Activated gamma-delta T cell (primary cell): ENCODE measurements around the gene COMMD9.

Experiments
- DNase-seq: peaks from one replicate; lab custom pipeline; 2025; lab: John Stamatoyannopoulos, UW

COMMD9 gene

DNA sequence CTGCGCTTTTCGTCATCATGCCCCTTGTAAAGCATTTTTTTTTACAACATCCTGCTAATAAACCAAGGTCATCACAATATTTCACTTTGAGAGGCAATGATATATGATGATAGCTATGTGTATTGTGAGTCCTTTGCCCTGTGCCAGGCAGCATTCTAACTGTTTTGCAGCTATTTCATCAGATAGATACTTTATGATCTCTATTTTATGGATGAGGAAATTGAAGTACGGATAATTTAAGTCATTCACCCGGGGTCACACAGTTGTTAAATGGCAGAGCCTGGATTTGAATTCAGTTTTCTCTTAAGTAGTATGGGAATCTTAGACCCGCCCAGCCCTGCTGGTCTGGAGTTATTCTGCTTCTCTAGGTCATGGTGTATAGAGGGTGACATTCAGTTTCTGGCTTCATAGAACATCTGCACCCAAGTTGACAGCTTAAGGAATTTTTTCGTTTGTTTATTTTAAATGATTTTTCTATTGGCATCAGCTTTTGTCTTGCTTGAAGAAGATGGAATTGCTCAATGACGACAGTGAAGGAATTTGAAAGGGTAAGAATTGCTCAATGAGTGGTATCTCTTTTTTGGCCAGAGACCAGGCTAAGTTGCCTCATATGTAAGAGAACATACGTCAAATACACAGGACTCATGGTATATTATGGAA, 7.8 kb upstream of the COMMD9 start:
- DNase-seq, result no peak

DNA sequence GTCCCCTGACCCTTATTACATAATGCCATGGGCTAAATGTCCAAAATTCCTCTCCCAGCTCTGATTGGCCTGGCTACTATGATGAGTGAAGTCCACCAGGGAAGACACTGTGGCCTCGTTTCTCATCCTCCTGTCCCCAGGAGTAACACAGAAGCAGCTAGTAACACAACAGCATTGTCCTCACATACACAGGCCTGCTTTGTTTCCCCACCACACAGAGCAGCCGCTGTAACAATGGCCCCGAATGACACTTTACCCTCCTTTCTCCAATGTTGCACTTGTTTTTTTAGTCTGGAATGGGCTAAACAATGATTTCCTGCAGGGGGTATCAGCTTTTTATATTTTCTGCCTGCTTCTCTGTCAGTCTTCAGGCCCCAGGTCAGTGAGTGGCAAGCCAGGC, 6.7 kb upstream of the COMMD9 start, which contains the start of gene PRR5L:
PRR5L (plus strand) TSS at position 363 of the 400 bp plus-strand sequence. CDS start 104,834 bp downstream, outside the sequence.
- no peak for DNase-seq

GRCh38 chr11:36292311-36292722, 3.1 kb upstream of the COMMD9 start:
- no peak for DNase-seq

- DNase-seq, result no peak
Observed at GRCh38 chr11:36288442-36289225, 590 bp downstream of the COMMD9 start.

DNA sequence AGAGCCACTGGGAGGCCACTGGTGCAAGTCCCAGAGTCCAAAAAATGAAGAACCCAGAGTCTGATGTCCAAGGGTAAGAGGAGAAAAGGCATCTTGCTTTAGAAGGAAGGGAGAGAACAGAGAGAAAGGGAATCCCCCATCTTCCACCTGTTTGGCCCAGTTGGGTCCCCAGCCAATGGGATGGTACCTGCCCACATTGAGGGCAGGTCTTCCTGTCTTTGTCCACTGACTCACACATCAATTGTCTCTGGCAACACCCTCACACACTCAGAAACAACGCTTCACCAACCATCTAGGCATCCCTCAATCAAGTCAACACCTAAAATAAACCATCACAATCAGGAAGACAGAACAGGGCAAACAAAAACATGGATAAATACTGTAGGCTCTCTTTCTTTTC, 6.3 kb downstream of the COMMD9 start:
- no peak for DNase-seq

DNA sequence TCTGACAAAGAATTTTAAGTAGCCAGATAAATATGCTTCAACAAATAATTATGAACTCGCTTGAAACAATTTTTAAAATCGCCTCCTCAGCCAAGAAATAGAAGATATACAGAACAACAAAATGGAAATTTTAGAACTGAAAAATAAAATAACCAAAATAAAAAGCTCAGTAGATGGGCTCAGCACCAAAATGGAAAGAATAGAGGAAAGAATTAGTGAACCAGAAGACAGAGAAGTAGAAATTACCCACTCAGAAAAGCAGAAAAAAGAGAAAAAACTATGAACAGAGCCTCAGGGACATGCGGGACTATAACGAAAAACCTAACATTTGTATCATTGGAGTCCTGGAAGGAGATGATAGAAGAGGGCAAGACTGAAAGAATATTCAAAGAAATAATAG, 7.4 kb downstream of the COMMD9 start:
- no peak for DNase-seq

GRCh38 chr11:36280531-36280930, 8.7 kb downstream of the COMMD9 start:
- no peak for DNase-seq

DNA sequence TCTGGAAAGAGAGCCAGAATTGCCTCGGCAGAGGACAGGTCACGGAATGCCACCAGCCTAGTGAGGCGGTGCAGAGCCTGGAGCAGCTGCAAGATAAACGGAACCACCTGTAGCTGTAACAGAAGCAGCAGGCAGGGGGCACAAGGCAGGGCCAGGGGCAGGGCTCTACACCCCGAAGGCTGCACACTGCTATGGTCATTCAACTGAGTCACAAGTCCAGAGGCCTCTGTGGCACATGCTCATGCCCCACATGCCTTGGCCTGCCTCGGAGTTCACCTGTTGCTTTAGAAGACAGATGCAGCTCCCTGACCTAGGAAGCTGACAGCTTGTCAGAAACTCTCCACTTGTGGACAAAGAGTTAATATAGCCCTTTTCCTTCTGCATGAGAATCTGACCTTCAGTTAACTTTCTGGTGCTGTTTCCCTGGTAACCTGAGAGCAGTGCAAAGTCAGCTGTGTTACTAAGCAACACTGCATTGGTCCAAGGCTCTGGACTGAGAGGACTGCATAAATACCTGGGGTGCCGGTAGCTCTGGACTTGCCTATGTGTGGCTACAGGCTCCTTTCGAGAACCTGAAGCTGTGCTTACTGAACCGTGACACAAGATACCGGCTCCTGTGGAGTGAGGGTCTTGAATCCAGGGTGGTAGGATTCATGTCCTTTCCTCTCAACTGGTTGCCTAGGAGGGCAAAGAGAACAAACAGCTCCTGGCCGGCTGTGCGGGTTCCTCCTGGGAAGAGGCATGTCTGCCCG, 10.5 kb downstream of the COMMD9 start:
- DNase-seq, result no peak

DNA sequence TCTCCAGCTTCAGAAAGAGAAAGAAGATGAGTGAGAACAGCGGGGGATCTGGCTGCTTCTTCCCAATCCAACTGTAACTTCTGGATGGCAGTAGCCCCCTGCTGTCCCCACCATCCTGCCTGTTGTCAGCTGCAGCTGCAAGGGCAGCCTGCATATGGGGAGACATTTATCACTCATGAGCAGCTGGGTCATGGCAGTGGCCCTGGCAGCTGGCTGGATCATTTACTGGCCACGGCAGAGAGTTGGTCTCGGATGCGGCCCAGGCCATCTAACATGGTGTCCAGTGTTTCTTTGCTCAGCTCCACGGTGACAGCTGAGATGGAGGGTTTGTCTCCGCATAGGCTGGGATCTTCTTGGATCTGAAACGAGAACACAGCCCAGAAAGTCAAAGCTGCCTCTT, 14.8 kb downstream of the COMMD9 start:
- DNase-seq, result no peak

DNA sequence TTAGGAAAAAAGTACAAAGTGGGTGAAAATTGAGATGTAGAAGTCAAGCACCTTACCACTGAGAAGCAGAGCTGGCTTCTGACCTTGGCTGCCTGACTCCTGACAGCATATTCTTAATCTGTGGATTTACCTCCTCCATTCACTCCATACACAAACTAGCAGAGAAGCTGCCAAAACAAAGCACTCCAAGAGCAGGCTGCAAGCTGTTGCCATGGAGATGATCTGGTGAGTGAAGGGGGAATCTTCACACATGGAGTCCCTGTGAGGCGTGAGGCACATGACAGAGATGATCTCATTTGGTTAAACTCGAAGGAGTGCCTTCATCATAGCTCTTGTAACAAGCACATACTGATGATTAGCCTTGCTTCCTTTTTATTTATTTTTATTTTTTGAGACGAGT, 16.1 kb downstream of the COMMD9 start:
- no peak for DNase-seq

- DNase-seq, result no peak
Observed at GRCh38 chr11:36271794-36272407, 17.3 kb downstream of the COMMD9 start.

DNA sequence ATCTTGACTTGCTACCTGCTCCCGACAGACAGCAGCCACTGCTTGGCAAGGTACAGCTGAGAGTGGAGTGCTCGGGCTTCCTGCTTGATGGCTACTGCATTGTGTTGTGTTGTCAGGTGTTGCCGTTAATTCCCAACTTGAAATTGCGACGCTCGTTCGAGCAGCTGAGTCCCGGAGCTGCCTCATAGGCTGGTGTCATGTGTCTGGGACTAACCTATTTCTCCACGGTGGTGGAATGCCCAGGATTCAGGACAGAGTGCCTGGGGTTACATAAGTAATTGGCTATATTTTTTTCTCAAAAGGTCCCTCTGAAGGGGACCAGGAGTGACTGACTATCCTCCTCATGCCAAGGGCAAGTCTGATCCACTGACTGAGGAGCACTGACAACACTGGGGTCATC, 18.5 kb downstream of the COMMD9 start:
- no peak for DNase-seq

DNA sequence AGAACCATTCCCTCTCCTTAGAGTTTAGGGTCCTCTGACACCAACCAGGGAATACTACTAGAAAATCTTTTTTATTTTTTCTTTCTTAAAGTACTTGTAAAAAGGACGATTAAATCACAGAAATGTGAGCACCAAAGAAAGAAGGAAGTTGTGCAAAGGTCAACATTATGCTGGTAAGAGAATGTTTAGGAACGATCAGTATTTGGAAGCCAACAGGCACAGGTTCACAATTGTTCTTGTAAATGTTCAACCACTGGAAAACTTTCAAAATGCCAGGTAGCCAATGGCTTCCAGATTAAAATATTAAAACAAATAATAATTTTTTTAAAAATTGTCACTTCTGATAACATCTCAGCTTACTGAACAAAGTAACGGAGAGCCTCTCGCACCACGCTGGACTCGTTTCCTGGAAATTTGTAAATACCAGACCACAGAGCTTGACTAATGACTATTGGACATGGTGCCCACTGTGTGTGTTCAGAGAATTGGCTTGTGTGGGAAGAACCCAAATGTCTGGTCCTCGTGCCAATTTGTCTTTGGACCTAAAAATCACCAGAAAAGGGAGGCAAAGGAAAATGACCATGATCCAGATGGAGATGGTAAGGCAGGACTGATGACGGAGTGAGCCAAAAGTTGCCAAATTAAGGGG, 20.8 kb downstream of the COMMD9 start:
- DNase-seq, result no peak

GRCh38 chr11:36266767-36267166, 22.5 kb downstream of the COMMD9 start:
- no peak for DNase-seq

DNA sequence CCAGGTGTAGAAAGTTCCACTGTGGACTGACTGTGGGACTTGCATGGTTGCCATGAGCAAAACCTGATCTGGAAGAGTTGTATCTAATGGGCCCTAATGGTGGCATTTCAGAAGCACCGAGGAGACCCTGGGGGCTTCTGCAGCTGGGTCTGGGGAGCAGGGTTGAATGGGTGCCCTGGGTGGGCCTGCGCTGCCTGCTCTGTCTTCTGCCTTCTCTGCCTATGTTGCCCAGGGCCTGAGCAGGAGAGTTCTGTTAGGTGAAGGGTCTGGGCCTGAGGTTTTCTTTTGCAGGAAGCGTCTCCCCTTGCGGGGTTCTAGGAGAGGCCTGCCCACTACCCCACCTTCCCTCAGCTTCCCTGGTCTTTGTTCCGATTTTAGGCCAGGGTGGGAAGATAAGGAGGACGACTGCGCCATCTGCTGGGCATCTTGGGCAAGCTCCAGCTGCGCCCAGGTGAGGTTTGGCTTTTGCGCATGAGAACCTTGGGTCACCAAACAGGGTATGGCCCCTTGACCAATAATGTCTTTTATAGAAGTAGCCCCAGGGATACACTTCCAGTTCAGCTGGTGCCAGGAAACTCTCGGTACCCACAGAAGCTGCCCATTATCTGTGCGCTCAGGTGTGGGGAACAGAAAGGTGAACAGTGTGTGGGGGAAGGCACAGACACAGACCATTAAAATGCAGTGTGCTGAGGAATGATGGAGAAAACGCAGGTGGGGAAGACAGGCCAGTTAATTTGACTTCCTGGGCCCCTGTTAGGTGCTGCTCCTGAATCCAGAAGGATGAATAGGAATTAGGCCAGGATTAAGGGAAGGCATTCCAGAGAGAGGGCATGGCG, 23.2 kb downstream of the COMMD9 start:
- no peak for DNase-seq

DNA sequence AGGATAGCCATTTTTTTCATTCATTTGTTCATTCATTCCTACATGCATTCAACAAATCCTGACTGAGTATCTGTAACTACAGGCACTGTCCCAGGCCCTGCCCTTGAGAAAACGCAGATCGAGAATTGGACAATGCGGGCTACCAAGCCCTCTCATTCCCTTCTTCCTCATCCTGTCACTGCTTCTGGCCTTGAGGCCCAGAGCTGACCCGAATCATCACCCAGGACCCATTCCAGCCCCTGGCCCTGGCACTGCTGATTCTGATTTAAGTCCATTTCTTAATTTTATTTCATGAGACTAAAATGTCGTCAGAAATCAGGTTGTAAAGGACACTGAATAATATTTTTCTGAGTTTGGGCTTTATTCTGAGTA, 24.3 kb downstream of the COMMD9 start:
- no peak for DNase-seq

DNA sequence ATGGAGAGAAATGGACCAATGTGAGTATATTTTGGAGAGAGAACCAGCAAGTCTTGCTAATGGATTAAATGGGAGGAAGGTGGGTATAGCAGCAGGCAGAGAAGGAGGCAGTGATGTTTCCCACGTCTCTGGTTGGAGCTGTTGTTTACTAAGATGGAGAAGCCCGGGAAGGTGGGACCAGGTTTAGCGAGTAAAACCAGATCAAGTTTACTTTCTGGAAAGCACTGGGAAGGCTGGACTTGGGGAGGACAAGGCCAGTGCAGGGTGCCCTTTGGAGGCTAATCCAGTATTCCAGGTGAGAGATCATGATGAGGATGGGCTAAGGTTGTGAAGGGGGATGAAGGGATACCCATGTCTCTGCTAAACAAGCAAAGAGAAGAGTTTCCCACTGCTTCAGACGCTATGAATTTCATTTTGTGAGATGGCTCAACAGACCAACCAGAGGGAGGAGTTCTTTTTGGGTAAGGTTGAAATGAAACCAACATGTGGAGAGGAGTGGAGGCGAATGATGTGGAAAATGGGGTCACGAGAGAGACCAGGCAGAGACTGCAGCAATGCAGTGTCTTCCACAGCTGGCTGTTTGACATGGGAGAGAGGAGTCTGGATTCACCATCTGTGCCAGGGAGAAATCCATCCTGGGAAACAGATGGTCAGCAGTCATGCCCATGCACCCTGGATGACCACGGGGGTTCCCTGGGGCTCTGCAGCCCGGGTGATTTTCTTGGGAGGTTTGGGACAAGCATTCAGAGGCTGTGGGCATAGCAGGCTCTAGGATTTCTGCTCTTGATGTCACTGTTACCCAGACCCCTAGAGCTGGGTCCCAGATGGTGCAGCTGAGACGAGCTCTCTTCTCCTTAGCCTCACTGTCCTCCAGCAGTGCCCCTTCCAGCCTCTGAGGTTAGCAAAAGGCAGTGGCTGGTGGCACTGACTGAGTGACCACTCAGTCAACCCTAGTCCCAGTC, 24.9 kb downstream of the COMMD9 start:
- no peak for DNase-seq

DNA sequence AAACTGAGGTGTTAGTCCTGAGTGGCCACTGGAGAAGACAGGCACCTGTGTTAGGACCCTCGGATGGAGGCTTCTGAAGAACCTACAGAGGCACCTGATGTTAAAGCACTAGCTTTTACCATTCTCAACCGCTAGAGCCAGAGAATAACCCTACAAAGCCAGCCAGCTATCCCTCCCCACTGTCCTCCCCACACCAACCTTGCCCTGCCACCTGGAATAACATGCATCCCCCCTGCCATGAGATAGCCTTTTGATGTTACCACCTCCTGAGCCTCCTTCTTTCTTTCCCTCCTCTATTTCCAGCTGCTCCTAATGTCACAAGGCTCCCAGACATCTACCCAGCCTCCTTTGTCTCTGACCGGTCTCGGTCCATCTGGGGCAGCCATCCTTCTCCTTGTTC, 28.1 kb downstream of the COMMD9 start:
- no peak for DNase-seq

DNA sequence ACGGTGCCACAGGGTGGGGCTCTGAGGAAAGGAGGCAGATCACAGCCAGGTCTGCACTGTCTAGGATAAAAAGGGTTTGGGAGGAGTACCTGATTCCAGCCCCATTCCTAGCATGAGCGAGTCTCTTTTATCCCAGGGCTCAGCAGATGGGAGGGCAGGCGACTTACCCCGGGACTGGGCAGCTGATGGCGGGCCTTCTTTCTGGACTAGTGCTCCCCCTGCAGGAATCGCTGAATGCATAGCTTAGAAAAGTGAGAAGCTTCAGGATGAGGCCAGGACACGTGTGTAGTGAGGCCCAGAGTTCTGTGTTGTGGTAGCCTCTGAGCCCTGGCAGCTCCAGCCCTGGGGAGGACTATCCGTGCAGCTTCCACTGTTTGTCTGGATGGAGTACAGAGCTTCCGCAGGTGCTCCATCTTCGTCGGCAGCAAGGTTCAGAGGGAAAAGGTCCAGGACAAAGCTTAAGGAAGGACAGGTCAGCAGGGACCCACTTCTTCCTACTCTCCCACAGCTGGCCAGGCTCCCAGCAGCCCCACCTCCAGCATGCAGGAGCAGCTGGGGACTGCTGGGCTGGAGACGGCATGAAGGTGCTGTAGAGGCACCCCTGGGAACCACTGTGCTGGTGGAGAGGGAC, 30.4 kb downstream of the COMMD9 start:
- DNase-seq, result no peak
